HFFc6 (cell line): Measurements from ENCODE around the gene SQSTM1. TPM values are rescaled to one million over a fixed set of nuclear protein-coding genes. Genes with fewer than 3 reads are reported as not detected.

ENCODE experiments used
- DNase-seq: peaks from one replicate; pipeline ENCODE4 v3.0.0-alpha.2; 2018
- H3K27ac Mint-ChIP-seq: 2 replicates; pipeline ENCODE4 v1.8.0; 2020; ENCODE audit warnings: mild to moderate bottlenecking, mixed read lengths
- H3K27me3 Mint-ChIP-seq: 2 replicates; pipeline ENCODE4 v1.8.0; 2021; ENCODE audit warnings: mild to moderate bottlenecking, moderate library complexity, mixed read lengths; ENCODE audit not compliant: insufficient read depth
- H3K36me3 Mint-ChIP-seq: 2 replicates; pipeline ENCODE4 v1.8.0; 2021; ENCODE audit warnings: low read depth, mixed read lengths
- H3K4me1 Mint-ChIP-seq: 2 replicates; pipeline ENCODE4 v1.8.0; 2020; ENCODE audit warnings: low read depth, mixed read lengths
- H3K4me3 Mint-ChIP-seq: 2 replicates; pipeline ENCODE4 v1.8.0; 2020; ENCODE audit warnings: mild to moderate bottlenecking, moderate library complexity, mixed read lengths
- H3K9me3 Mint-ChIP-seq: 2 replicates; pipeline ENCODE4 v1.8.0; 2020; ENCODE audit warnings: mild to moderate bottlenecking, mixed read lengths
- total RNA-seq, 6 experiments: library from RNA; stranded (reverse); fragmentation: NEBNext Ultra II Directional; extraction: Animal tissue kit (Norgen Biotek cat#: 25700); gene quantifications; 2 replicates in 1 of 6; 3 replicates in 5 of 6; pipeline ENCODE4 v1.2.3, GENCODE V29; 2021
- TF ChIP-seq, protein P1 (sequence below): fragments of 200-600 bp; sonication (generic); IDR thresholded peaks from 2 replicates; pipeline ENCODE4 v1.5.0; 2021; ENCODE audit warnings: antibody characterized with exemption, mild to moderate bottlenecking

SQSTM1 gene
- total RNA-seq, 6 experiments from 2014 or later: 188 to 282 (median 280) TPM

DNA sequence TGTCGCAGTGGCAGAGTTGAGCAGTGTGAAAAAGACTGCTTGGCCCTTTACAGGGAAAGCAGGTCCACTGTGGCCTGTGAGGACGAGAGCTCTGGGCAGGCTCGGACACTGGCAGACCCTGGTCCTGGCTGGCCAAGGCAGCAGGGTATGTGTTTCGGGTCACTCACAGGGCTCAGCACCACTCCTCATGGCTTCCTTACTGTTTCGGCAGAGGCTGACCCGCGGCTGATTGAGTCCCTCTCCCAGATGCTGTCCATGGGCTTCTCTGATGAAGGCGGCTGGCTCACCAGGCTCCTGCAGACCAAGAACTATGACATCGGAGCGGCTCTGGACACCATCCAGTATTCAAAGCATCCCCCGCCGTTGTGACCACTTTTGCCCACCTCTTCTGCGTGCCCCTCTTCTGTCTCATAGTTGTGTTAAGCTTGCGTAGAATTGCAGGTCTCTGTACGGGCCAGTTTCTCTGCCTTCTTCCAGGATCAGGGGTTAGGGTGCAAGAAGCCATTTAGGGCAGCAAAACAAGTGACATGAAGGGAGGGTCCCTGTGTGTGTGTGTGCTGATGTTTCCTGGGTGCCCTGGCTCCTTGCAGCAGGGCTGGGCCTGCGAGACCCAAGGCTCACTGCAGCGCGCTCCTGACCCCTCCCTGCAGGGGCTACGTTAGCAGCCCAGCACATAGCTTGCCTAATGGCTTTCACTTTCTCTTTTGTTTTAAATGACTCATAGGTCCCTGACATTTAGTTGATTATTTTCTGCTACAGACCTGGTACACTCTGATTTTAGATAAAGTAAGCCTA, 15.7 kb downstream of the SQSTM1 start:
- H3K4me3 Mint-ChIP-seq: no peak overlapping the region
- H3K27me3 Mint-ChIP-seq: peaks cover 18% of the 10 kb centered on the region
- H3K9me3 Mint-ChIP-seq: no peaks in the 10 kb centered on the region
- peaks cover 9% of the 10 kb centered on the region for H3K4me1 Mint-ChIP-seq
- H3K36me3 Mint-ChIP-seq: peaks cover 48% of the 10 kb centered on the region
- DNase-seq: no peak
- TF ChIP-seq, protein P1, sequence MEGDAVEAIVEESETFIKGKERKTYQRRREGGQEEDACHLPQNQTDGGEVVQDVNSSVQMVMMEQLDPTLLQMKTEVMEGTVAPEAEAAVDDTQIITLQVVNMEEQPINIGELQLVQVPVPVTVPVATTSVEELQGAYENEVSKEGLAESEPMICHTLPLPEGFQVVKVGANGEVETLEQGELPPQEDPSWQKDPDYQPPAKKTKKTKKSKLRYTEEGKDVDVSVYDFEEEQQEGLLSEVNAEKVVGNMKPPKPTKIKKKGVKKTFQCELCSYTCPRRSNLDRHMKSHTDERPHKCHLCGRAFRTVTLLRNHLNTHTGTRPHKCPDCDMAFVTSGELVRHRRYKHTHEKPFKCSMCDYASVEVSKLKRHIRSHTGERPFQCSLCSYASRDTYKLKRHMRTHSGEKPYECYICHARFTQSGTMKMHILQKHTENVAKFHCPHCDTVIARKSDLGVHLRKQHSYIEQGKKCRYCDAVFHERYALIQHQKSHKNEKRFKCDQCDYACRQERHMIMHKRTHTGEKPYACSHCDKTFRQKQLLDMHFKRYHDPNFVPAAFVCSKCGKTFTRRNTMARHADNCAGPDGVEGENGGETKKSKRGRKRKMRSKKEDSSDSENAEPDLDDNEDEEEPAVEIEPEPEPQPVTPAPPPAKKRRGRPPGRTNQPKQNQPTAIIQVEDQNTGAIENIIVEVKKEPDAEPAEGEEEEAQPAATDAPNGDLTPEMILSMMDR: no peak
- H3K27ac Mint-ChIP-seq: peak overlapping the region; percentile 54

DNA sequence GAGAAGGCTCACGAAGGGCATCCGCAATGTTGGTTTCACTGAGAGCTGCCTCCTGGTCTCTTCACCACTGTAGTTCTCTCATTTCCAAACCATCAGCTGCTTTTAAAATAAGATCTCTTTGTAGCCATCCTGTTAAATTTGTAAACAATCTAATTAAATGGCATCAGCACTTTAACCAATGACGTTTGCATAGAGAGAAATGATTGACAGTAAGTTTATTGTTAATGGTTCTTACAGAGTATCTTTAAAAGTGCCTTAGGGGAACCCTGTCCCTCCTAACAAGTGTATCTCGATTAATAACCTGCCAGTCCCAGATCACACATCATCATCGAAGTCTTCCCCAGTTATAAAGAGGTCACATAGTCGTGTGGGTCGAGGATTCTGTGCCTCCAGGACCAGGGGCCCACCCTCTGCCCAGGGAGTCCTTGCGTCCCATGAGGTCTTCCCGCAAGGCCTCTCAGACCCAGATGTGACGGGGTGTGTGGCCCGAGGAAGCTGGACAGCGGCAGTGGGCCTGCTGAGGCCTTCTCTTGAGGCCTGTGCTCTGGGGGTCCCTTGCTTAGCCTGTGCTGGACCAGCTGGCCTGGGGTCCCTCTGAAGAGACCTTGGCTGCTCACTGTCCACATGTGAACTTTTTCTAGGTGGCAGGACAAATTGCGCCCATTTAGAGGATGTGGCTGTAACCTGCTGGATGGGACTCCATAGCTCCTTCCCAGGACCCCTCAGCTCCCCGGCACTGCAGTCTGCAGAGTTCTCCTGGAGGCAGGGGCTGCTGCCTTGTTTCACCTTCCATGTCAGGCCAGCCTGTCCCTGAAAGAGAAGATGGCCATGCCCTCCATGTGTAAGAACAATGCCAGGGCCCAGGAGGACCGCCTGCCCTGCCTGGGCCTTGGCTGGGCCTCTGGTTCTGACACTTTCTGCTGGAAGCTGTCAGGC, 16.6 kb downstream of the SQSTM1 start:
- peaks cover 9% of the 10 kb centered on the region for H3K4me1 Mint-ChIP-seq
- peaks cover 39% of the 10 kb centered on the region for H3K36me3 Mint-ChIP-seq
- no peak for DNase-seq
- TF ChIP-seq, protein P1: no peak
- H3K4me3 Mint-ChIP-seq: no peak overlapping the region
- no peak overlapping the region; the same call in 1 of the 2 replicates for H3K27ac Mint-ChIP-seq
- no peaks in the 10 kb centered on the region for H3K9me3 Mint-ChIP-seq
- peaks cover 15% of the 10 kb centered on the region for H3K27me3 Mint-ChIP-seq

DNA sequence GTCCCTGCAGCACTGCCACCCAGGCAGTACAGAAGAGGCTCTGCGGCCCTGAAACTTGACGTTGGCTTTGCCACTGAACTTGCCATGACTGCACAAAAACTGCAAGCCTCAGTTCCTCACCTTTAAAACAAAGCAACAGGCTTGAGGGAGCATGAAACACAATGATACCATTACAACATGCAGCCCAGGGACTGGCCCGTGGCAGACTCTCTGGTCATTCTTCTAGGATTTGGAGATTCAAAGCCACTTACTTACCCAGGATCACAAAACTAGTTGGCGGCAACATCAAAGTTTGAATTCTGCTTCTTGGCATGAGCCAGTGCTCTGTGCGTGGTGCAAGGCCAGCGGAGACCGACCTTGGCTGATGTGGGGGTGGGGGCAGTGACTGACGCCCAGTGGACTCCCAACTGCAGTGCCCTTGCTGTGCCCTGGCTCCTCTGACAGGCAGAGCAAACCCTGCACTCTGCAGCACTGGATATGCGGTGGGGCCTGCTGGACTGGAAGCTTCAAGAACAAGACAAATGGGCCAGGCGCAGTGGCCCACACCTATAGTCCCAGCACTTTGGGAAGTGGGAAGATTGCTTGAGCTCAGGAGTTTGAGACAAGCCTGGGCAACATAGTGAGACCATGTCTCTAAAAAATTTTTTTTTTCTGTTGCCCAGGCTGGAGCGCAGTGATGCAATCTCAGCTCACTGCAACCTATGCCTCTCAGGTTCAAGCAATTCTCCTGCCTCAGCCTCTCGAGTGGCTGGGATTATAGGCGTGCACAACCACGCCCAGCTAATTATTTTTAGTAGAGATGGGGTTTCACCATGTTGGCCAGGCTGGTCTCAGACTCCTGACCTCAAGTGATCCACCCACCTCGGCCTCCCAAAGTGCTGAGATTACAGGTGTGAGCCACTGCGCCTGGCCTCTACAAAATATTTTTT, 18.9 kb downstream of the SQSTM1 start:
- H3K9me3 Mint-ChIP-seq: peaks cover 7% of the 10 kb centered on the region
- H3K27me3 Mint-ChIP-seq: peaks cover 11% of the 10 kb centered on the region
- H3K27ac Mint-ChIP-seq: peak overlapping the region; percentile 53
- H3K36me3 Mint-ChIP-seq: peaks cover 38% of the 10 kb centered on the region
- H3K4me1 Mint-ChIP-seq: peaks cover 9% of the 10 kb centered on the region; the same call in 1 of the 2 replicates
- H3K4me3 Mint-ChIP-seq: no peak overlapping the region
- TF ChIP-seq, protein P1: no peak
- DNase-seq: no peak

DNA sequence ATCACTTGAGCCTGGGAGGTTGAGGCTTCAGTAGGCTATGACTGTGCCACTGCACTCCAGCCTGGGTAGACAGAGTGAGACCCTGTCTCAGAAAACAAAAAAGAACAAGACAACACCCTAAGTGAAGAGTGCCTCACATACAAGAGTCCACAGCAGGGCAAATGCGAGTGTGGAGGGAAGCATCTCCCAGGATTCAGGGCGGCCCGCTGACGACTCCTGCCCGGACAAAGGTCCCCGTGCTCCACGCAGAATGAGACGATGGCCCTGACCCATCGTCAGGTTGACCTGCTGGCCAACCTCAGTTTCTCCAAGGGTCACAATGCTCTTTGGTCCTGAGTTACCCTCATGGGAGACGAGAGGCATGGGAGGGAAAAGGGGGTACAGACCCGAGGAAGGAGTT, 19.6 kb downstream of the SQSTM1 start:
- TF ChIP-seq, protein P1: no peak
- peaks cover 9% of the 10 kb centered on the region; the same call in 1 of the 2 replicates for H3K4me1 Mint-ChIP-seq
- H3K4me3 Mint-ChIP-seq: no peak overlapping the region; the same call in 1 of the 2 replicates
- peaks cover 44% of the 10 kb centered on the region for H3K36me3 Mint-ChIP-seq
- peaks cover 13% of the 10 kb centered on the region for H3K9me3 Mint-ChIP-seq
- H3K27ac Mint-ChIP-seq: peak overlapping the region; percentile 38; the same call in 1 of the 2 replicates
- DNase-seq: no peak
- peaks cover 11% of the 10 kb centered on the region for H3K27me3 Mint-ChIP-seq

DNA sequence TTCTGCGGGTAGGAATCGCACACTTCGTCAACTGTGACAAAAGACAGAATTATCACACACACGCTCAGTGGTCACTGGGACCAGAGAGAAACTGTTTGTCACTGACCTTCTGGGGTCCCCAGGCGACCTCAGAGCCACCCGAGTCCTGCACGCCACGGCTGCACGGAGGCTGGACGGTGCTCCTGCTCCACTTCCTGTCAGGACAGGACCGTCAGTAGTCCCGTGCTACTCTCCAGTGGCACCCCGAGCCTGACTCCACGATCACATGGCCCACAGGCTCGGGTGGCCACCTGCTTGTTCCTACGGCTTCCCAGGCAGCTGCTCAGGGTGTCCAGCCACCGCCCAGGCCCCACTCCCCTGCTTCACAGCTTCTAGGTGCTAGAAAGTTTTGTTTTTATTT, 20.1 kb downstream of the SQSTM1 start:
- Mint-ChIP-seq H3K9me3 (peaks cover 15% of the 10 kb centered on the region), H3K27ac (no peak overlapping the region), H3K36me3 (peaks cover 45% of the 10 kb centered on the region), H3K4me1 (peaks cover 9% of the 10 kb centered on the region; the same call in 1 of the 2 replicates), H3K4me3 (no peak overlapping the region), H3K27me3 (peaks cover 11% of the 10 kb centered on the region)
- TF ChIP-seq, protein P1: no peak
- DNase-seq: no peak
